ENCODE measurements around the gene ZFHX2. TPM values are rescaled to one million over a fixed set of nuclear protein-coding genes. Genes with fewer than 3 reads are reported as not detected.

ZFHX2 gene
- total and polyA plus RNA-seq, 2 of the 13 experiments (the other 11 are each of a cell fraction or from before 2014, with no cell fraction given): 0.17 to 0.44 TPM

GRCh38 chr14:23567186-23568020 lies 15.8 kb upstream of the ZFHX2 start, which contains the start of gene AP1G2 (continued):
- TF ChIP-seq PRDM15 (CRISPR knock-in tag; IDR thresholded peaks at IDR 0.05) (0 out of 2 replicates have a peak, but pooled peaks have one; percentile 49), ZNF569 (CRISPR knock-in tag; IDR thresholded peaks at IDR 0.05; ENCODE audit: borderline replicate concordance) (peak; percentile 77; the same call in 1 of the 2 replicates), ZNF674 (CRISPR knock-in tag; IDR thresholded peaks at IDR 0.05; ENCODE audit: low read depth) (no peak), ELF3 (CRISPR knock-in tag; IDR thresholded peaks at IDR 0.05) (peak; percentile 100), GTF3A (CRISPR knock-in tag; conservative IDR thresholded peaks at IDR 0.05) (peak; percentile 94), ZNF414 (CRISPR knock-in tag; IDR thresholded peaks at IDR 0.05) (no peak), HIC2 (CRISPR knock-in tag; IDR thresholded peaks at IDR 0.05; ENCODE audit: low read depth) (peak; percentile 82), IRF1 (CRISPR knock-in tag; IDR thresholded peaks at IDR 0.05; ENCODE audit: low read depth) (peak; percentile 62; the same call in 1 of the 2 replicates), PITX1 (CRISPR knock-in tag; IDR thresholded peaks at IDR 0.05) (peak; percentile 92), ZSCAN30 (CRISPR knock-in tag; IDR thresholded peaks at IDR 0.05) (no peak), SNRNP70 (IDR thresholded peaks at IDR 0.05; ENCODE audit: low read depth, low read length) (no peak), ZNF557 (CRISPR knock-in tag; IDR thresholded peaks at IDR 0.05) (peak; percentile 86; the same call in 1 of the 2 replicates), DNMT3B (CRISPR knock-in tag; conservative IDR thresholded peaks at IDR 0.05) (no peak; the same call in none of the 2 replicates), ZNF879 (CRISPR knock-in tag; IDR thresholded peaks at IDR 0.05) (peak; percentile 94), ZNF512B (CRISPR knock-in tag; IDR thresholded peaks at IDR 0.05; ENCODE audit: borderline replicate concordance) (peak; percentile 99), ZNF121 (CRISPR knock-in tag; IDR thresholded peaks at IDR 0.05) (no peak), ZBTB43 (CRISPR knock-in tag; conservative IDR thresholded peaks at IDR 0.05) (0 out of 2 replicates have a peak, but pooled peaks have one; percentile 14)

Data from HepG2 (cell line).